GM21825 (cell line): Measurements from ENCODE around the gene NFU1.

Experiments used
- ATAC-seq: cut with Tn5 transposase; IDR thresholded peaks from one replicate; pipeline ENCODE4 v1.9.1; 2021; ENCODE audit warnings: mild to moderate bottlenecking, moderate library complexity; ENCODE audit not compliant: unreplicated experiment

The NFU1 gene

GRCh38 chr2:69353360-69353759 lies 83.9 kb downstream of the NFU1 start:
- ATAC-seq: no peak

- ATAC-seq: no peak
Observed at GRCh38 chr2:69348781-69349180, 88.5 kb downstream of the NFU1 start.
